HG02973 (cell line): ENCODE results near the gene FITM1.

ENCODE experiments used
- ATAC-seq: cut with Tn5 transposase; IDR thresholded peaks from one replicate; pipeline ENCODE4 v1.9.1; 2021; ENCODE audit warnings: moderate library complexity; ENCODE audit not compliant: unreplicated experiment

FITM1 gene

DNA sequence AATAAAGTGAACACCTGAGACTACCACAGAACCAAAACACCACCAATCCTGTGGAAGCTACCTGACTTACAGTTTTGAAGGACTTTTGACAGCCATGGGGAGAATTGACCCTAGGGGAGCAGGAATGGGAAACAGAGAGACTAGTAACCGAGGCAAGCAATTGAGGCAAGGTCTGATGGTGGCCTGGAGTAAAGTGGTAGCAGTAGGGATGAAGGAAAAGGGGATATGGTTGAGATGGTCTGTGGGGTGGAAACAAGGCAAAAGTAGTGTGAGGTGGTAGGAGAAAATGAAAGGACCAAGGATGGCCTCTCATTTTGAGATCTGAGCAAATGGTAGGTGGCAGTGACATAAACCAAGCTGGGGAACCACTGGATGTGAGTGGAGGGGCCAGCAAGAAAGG, 26.4 kb downstream of the FITM1 start:
- ATAC-seq, result no peak

DNA sequence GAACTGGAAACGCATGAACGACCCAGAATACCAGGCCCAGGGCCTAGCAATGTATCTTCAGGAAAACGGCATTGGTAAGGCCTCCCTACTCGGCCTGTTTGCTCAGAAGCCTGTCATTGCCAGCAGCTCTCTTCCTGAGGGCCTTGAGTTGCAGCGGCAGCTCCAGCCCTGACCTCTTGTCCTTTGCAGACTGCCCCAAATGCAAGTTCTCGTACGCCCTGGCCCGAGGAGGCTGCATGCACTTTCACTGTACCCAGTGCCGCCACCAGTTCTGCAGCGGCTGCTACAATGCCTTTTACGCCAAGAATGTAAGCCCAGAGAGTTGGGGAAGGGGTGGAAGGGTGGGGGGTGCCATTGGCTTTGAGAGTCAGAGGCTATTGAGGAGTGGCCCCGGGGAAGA, 26.9 kb downstream of the FITM1 start:
- no peak for ATAC-seq

DNA sequence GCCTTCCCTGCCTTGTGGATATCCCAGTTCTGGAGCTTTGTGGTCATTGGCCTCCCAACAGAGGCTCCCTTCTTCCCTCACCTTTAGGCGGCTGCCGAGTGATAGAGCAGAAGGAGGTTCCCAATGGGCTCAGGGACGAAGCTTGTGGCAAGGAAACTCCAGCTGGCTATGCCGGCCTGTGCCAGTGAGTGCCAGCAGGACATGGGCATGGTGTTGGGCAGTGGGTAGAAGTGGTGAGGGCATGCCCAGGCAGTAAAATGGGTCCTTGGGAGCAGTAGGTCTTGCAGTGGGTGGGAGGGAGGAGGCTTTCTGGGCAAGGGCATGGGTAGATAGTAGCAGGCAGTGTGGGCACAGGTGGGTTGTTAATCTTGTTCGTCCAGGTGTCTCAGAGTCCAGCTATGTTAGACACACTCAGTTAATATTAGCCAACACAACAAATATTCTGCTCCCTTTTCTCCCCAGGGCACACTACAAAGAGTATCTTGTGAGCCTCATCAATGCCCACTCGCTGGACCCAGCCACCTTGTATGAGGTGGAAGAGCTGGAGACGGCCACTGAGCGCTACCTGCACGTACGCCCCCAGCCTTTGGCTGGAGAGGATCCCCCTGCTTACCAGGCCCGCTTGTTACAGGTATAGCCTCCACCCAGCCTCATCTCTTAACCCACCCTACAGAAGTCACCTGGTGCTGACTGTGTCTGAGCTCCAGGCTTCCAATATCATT, 29.5 kb downstream of the FITM1 start:
- no peak for ATAC-seq

DNA sequence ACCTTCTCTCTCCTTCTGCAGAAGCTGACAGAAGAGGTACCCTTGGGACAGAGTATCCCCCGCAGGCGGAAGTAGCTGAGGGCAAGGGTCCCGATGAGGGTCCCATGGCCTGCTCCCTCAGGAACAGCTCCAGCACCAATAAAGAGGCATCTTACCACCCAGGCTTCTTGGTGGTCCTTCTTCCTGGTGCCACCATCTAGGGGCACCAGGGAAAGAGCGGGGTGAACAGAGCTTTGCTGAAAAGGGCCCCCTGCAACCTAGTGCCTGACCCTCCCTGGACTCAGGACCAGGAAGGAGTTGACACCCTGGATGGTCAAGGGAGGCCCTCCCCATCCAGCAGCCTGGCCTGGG, 30.0 kb downstream of the FITM1 start:
- ATAC-seq, result no peak

DNA sequence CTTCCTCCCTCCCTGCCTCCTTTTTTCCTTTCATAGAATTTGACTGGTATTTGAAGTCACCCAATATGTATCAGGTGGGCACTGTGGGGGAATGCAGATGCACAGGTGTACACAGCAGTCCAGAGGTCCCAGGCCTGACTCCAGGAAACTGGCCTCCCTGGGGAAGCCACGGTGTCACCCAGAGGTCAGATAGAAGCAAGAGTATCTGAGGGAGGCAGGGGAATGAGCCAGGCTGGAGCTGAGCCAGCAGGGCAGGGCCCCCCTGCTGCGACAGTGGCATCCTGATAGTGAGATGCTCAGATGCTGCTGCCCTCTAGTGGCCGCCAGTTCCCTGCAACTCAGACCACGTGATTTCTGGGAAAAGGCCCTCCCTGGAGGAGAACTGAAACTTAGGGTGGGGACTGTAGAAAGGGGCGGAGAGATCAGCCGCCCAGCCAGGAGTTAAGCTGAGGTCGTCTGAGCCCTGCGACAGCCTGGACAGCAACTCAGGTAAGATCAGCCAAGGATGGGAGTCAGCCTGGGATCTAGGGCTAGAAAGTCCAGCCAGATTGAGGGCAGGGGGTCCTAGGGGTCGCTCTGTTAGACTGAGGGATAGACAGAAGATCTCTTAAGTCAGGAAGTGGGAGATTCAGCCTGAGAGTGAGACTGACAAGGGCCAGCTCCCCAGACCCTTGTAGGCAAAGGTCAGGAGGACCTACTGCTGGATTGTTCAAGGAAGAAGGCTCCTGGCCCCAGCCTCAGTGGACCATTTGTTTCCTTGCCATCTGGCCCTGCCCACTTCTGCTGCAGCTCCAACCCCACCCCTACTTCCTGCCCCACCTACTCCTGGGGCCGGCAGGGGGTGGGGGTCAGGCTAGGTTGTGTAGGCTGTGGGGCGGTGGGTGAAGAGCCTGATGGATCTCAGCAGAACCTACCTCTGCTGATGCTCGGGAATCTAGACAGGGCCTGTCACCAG, 30.7 kb downstream of the FITM1 start, which contains the start of gene IRF9:
TSS of gene IRF9 (plus strand) at position 416 of the 955 bp plus-strand sequence. CDS start 880 bp downstream, outside the sequence.
- peak; percentile 70 for ATAC-seq

DNA sequence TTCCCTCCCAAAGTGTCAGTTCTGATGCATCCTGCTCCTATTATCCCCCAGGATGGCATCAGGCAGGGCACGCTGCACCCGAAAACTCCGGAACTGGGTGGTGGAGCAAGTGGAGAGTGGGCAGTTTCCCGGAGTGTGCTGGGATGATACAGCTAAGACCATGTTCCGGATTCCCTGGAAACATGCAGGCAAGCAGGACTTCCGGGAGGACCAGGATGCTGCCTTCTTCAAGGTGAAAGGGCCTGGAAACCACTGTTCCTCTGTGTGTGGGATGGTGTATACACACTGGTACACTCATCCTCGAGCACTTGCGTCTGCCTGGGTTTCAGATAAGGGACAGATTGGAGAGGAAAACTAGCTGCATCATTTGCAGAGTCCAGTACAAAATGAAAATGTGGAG, 31.6 kb downstream of the FITM1 start:
- no peak for ATAC-seq

DNA sequence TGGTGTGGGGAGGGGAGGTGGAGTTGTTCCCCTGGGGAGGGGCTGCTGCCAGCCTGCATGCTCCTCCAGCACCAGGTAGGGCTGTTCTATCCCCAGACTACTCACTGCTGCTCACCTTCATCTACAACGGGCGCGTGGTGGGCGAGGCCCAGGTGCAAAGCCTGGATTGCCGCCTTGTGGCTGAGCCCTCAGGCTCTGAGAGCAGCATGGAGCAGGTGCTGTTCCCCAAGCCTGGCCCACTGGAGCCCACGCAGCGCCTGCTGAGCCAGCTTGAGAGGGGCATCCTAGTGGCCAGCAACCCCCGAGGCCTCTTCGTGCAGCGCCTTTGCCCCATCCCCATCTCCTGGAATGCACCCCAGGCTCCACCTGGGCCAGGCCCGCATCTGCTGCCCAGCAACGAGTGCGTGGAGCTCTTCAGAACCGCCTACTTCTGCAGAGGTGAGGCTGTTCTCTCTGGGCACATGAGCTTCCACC, 34.1 kb downstream of the FITM1 start:
- ATAC-seq, result no peak

DNA sequence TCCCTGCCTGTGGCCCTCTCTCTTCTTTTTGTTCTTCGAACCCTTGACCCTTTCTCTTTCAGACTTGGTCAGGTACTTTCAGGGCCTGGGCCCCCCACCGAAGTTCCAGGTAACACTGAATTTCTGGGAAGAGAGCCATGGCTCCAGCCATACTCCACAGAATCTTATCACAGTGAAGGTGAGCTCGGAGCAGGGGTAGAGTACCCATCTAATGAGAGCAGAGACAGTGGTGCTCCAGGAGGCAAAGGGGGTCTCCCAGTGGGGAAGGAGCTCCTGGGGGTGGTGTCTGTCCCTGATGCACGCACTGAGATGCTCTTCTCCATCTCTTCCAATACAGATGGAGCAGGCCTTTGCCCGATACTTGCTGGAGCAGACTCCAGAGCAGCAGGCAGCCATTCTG, 35.3 kb downstream of the FITM1 start:
- no peak for ATAC-seq

DNA sequence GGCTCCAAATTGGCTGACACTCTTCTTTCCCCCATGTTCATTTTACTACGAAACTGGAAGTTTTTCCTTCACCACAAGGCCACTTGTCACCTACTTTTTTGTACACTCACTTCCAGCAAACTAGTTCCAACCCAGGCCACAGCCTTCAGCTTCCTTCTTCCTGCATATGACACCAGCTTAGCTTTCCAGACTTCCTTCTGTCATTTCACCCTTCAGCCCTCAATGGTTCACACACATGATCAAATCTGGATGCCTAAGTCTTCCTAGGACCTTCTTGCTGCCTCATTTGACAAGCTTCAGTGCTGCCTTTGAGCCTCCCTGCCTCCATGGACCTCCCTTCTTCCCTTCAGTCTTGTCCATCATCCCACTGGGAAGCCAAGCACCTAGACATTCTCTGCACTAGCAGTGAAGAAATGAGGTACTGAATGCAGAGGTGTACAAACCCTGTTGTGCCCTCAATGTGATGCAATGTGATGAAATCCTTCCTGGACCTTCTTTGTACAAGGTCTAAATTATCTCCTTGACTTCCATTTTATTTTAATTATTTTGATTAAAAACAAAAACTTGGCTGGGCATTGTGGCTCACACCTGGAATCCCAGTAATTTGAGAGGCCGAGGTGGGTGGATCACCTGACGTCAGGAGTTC, 37.1 kb downstream of the FITM1 start:
- no peak for ATAC-seq

DNA sequence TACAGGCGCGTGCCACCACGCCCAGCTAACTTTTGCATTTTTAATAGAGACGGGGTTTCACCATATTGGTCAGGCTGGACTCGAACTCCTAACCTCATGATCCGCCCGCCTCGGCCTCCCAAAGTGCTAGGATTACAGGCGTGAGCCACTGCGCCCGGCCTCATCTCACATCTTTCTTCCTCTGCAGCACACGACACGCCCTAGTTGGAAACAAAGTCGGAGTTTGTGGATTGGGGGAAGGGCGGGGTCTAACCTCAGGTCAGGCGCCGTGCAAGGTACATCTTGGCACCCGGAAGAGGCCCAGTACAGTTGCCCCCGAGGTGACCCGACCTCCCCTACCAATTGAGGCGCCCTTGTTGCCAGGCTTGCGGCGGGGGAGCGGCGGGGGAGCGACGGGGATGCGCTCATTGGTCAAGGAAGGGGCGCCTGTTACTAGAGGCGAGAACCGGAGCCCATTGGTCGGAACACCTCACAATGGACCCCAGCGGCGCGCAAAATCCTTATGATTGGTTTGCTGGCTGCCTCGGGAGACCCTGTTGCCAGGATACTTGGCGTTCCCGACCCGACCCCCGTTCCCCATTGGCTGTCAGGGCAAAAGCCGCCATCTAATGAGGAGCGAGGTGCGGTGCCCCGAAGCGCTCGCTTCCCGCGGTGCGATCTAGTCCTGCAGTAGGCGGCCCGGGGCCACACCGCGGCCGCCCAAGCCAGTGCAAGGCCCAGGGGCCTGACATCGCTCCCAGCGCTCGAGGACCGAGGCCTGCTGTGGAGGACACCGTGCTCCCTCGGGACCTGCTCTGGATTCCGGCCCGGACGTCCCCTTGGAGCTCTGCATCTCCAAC, 41.2 kb downstream of the FITM1 start, which contains the start of gene REC8:
TSS of gene REC8 (plus strand) at position 659 of the 839 bp plus-strand sequence. CDS start 473 bp downstream, outside the sequence.
- ATAC-seq, result peak; percentile 60

DNA sequence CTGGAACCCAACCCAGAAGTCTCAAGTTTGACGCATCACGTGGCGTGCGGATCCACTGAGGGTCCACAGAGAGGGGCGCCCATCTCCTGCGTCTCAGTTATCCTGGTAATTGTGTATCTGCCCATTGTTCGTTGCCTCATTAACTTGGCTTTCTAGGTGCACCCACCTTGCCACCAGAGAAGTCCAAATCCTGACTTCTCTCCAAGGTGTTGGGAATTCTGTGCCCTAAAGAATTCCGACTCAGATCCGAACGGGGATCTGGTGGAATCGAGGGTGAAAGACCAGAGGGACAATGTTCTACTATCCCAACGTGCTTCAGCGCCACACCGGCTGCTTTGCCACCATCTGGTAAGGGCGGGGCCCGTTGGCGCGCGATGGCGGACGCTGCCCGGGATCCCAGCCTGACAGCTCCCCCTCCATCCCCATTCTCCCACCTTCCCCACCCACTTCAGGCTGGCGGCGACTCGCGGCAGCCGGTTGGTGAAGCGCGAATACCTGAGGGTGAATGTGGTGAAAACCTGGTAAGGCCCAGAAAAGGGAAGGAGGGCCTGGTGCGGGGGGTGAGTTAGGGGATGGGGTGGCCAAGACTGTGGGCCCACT, 41.9 kb downstream of the FITM1 start:
- ATAC-seq, result no peak

DNA sequence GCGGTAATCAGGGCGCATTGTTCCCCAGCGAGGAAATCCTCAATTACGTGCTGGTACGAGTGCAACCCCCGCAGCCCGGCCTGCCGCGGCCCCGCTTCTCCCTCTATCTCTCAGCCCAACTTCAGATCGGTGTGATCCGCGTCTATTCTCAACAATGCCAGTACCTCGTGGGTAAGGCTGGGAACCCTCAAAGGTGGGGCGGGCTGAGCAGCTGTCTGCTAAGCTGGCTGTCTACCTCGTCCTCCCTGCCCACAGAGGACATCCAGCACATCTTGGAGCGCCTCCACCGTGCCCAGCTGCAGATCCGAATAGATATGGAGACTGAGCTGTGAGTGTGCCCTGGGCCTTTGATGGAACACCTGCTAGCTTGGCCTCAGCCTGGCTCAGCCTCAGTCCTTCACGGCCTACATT, 42.4 kb downstream of the FITM1 start:
- ATAC-seq, result no peak

DNA sequence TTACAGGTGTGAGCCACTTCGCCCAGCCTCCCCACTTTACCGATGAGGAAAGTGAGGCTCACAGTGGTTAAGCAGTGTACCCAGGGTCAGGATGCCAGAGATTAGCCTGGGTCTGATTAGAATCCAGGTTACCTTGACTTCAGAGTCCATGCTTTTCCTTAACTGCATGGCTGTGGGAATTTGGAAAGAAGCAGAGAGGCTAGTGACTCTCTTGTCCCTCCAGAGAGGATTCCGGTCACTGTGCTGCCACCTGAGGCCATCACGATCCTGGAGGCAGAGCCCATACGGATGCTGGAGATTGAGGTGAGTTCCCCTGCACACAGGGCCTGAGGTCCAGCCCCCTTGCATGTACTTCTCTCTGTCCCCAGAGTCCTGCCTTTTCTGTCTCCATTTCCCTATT, 46.1 kb downstream of the FITM1 start:
- no peak for ATAC-seq

DNA sequence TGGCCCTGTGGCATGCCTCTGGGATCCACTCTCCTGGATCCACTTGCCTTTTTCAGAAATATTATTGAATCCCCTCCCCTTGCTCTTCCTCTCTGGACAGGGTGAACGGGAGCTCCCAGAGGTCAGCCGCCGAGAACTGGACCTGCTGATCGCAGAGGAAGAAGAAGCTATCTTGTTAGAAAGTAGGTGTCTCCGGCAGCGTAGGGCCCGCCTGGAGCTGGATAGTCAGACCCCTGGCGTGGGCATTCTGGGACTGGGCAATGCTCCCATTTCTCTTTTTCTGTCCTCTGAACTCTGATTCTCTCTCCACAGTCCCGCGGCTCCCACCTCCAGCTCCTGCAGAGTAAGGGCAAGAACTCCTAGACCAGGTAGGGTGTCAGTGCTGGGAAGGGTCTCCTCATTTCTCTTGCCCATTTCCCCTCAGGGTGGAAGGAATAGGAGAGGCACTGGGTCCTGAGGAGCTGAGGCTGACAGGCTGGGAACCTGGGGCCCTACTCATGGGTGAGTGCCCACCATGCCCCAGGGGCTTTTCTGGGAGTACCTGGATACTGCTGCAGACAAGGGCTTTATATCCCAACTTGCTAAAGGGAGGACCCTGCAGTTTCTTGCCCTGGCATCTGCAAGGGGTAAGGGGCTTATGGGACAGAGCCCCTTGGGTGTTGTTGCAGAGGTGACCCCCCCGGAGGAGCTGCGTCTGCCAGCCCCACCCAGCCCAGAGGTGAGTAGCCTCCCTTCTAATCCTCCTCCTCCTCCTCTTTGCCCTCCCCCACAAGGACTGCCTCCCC, 46.8 kb downstream of the FITM1 start:
- ATAC-seq, result no peak

DNA sequence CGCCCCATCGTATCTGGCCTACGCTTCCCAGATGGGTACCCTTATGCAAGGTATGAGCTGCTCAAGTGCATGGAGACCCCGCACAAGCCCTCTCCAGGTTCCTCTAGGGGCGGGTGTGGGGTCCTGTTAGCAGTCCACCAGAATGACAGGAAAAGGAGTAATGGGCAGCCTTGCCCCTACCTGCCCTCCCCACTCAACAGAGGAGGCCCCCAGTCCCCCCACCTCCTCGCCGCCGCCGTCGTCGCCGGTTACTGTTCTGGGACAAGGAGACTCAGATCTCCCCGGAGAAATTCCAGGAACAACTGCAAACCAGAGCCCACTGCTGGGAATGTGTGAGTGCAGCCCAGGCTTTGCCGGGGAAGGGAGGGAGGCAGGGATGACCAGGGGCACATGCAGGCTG, 47.4 kb downstream of the FITM1 start:
- ATAC-seq, result no peak

DNA sequence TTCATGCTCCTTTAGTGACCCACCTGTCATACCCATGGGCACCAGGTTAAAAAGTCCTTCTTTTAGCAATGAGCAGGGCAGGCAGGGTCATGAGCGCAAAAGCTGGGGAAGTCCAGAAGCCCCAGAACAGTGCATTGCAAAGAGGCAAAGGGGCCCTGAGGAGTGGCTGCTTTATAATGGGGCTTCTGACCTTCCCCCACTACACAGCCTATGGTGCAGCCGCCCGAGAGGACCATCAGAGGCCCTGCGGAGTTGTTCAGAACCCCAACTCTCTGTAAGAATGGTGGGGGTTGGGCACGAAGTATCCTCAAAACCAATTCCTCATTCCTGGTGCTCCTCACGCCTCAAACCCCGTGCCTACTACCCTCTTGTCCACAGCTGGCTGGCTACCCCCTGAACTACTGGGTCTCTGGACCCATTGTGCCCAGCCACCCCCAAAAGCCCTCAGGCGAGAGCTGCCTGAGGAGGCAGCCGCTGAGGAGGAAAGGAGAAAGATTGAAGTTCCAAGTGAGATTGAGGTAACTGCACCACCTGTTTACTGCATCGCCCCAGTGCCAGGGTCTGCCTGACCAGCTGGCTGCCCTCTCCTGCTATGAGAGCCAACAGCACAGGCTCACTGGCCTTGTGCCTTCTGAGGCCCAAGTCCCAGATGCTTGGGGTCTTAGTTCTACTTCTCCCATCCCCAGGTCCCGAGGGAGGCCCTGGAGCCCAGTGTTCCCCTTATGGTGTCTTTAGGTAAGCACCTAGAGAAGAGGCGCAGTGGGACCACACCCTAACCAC, 48.1 kb downstream of the FITM1 start:
- ATAC-seq, result no peak

DNA sequence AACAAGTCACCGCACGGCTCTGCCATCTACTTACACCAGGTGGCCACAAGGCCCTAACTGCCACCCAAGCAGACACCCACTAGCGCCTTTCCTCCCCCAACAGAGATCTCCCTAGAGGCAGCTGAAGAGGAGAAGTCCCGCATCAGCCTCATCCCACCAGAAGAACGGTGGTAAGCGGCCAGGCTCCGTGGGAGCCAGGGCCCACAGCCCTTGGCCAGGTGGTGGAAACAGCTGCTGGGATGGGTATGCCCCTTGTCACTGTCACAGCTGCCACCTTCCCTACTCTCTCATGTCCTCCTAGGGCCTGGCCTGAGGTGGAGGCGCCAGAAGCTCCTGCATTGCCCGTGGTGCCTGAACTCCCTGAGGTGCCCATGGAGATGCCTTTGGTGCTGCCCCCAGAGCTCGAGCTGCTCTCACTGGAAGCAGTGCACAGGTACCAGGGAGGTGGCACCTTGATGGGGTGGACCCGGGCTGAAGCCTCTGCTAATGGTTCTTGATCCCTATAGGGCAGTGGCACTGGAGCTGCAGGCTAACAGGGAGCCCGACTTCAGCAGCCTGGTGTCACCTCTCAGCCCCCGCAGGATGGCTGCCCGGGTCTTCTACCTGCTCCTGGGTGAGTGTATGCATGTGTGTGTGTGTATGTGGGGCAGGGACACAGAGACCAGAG, 49.0 kb downstream of the FITM1 start:
- no peak for ATAC-seq
